ENCODE data around the gene TNS2.
"Not testable (repeated sequence)": the region's sequence is repeated elsewhere in the genome, so short reads cannot be mapped to it uniquely, and the experiment has no call there.

TNS2 gene

DNA sequence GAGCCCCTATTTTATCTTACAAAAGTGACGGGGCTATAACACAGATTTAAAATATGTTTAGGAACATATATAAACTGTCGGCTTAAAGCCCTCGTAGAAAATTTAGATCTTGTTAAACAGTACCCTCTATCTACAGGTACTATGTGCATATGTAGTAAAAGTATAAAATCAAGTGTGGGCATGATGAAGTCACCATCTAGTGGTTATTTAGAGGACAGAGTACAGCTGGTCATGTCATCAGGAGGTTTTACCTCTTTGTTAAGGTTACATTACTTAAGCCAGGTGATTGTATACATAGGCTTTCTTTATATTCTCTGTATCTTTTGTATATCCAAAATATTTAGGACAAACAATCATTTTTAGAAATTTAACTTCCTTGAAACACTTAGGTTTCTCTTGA, 18.2 kb upstream of the TNS2 start:
- no peak overlapping the region for H3K4me3 ChIP-seq (ENCODE audit: low read depth, low read length)
- TF ChIP-seq, protein P1, sequence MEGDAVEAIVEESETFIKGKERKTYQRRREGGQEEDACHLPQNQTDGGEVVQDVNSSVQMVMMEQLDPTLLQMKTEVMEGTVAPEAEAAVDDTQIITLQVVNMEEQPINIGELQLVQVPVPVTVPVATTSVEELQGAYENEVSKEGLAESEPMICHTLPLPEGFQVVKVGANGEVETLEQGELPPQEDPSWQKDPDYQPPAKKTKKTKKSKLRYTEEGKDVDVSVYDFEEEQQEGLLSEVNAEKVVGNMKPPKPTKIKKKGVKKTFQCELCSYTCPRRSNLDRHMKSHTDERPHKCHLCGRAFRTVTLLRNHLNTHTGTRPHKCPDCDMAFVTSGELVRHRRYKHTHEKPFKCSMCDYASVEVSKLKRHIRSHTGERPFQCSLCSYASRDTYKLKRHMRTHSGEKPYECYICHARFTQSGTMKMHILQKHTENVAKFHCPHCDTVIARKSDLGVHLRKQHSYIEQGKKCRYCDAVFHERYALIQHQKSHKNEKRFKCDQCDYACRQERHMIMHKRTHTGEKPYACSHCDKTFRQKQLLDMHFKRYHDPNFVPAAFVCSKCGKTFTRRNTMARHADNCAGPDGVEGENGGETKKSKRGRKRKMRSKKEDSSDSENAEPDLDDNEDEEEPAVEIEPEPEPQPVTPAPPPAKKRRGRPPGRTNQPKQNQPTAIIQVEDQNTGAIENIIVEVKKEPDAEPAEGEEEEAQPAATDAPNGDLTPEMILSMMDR (IDR thresholded peaks at IDR 0.05; ENCODE audit: borderline replicate concordance, insufficient read depth, low read depth, low read length), result no peak

DNA sequence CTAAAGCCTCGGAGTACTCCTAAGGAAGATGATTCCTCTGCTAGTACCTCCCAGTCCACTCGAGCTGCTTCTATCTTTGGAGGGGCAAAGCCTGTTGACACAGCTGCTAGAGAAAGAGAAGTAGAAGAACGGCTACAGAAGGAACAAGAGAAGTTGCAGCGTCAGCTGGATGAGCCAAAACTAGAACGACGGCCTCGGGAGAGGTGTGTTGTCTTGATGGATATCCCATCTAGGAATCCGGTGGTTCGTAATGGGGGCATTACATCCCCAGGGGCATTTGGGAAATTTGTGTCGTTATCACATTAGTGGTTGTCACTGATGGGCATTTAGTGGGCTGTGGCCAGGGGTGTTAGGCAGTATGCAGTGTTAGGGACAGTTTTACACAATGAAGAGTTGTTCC, 16.0 kb upstream of the TNS2 start:
- H3K4me3 ChIP-seq (ENCODE audit: low read depth, low read length), result not testable (repeated sequence)

DNA sequence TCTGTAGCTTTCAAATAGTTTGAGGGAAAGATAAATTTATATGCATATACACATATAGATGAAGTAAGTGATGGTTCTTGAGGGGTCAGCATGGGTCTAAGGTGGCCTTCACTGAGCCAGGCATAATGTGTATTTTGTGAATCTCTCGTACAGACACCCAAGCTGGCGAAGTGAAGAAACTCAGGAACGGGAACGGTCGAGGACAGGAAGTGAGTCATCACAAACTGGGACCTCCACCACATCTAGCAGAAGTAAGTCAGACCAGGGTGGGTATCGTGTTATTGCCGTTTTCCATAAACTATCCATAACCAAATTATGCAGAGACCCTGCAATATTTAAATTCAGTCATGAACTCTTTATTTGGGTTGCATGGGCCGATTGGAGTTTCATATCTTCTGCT, 15.4 kb upstream of the TNS2 start:
- H3K4me3 ChIP-seq (ENCODE audit: low read depth, low read length), result no peak overlapping the region
- TF ChIP-seq, protein P1 (IDR thresholded peaks at IDR 0.05; ENCODE audit: borderline replicate concordance, insufficient read depth, low read depth, low read length), result no peak

DNA sequence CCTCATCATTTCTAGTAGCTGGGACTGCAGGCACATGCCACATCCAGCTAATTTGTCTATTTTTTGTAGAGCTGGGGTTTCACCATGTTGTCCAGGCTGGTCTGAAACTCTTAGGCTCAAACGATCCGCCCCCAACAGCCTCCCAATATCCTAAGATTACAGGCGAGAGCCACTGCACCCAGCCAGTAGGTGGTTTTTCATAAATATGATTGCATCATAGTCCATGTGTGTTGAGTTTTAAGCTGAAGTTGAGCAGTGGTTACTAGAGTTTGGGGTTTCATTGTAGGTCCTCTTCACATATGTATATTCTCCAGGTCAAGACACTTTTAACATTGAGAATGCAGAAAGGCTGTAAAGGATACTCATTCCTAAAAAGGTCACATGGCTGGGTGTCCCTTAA, 13.1 kb upstream of the TNS2 start:
- TF ChIP-seq, protein P1 (IDR thresholded peaks at IDR 0.05; ENCODE audit: borderline replicate concordance, insufficient read depth, low read depth, low read length), result no peak
- H3K4me3 ChIP-seq (ENCODE audit: low read depth, low read length), result no peak overlapping the region

DNA sequence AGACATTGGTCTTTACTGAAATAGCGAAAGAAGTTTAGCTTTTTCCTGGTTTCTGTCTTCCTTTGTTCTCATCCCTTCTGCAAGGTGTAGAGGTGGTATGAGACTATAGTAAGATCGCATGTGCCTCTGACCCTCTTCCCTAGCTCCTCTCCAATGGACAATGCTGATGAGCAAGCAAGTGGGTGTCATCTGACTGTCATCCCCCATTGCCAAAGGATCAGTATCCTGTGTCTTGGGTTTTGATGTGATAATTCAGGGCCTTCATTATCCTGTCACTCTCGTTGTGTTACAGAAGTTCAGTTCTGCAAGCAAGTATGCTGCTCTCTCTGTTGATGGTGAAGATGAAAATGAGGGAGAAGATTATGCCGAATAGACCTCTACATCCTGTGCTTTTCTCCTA, 10.0 kb upstream of the TNS2 start:
- TF ChIP-seq, protein P1 (IDR thresholded peaks at IDR 0.05; ENCODE audit: borderline replicate concordance, insufficient read depth, low read depth, low read length), result no peak
- no peak overlapping the region for H3K4me3 ChIP-seq (ENCODE audit: low read depth, low read length)

- TF ChIP-seq, protein P1 (IDR thresholded peaks at IDR 0.05; ENCODE audit: borderline replicate concordance, insufficient read depth, low read depth, low read length), result no peak
- H3K4me3 ChIP-seq (ENCODE audit: low read depth, low read length), result no peak overlapping the region
Observed at GRCh38 chr12:53042607-53043454, 7.0 kb upstream of the TNS2 start.

GRCh38 chr12:53044052-53044581, 5.7 kb upstream of the TNS2 start:
- TF ChIP-seq, protein P1 (IDR thresholded peaks at IDR 0.05; ENCODE audit: borderline replicate concordance, insufficient read depth, low read depth, low read length), result no peak
- no peak overlapping the region for H3K4me3 ChIP-seq (ENCODE audit: low read depth, low read length)

Measured in GM12875 (cell line).